NCI-H526 treated with DMSO at 0.1 percent for 48 hours (cell line): ENCODE results near the gene SCG5.

Experiments
- DNase-seq: peaks from one replicate; lab custom pipeline; 2025; lab: John Stamatoyannopoulos, UW

Gene SCG5

DNA sequence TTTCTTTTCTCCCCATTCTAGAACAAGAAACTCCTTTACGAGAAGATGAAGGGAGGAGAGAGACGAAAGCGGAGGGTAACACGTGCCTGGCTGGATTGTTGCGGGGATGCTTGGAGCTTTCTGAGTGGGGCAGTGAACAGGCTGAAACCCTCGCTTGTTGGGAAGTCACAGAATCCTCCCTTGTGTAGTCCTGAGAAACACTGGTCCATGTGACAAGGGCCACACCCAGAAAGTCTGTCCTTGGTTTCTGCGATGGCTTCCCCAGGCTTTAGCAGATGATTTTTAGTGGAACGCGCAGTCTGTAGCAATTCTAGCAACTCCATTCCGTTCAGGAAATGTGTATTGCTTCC lies 50.2 kb downstream of the SCG5 start:
- no peak for DNase-seq

GRCh38 chr15:32692286-32692685 lies 50.8 kb downstream of the SCG5 start:
- DNase-seq = no peak

DNA sequence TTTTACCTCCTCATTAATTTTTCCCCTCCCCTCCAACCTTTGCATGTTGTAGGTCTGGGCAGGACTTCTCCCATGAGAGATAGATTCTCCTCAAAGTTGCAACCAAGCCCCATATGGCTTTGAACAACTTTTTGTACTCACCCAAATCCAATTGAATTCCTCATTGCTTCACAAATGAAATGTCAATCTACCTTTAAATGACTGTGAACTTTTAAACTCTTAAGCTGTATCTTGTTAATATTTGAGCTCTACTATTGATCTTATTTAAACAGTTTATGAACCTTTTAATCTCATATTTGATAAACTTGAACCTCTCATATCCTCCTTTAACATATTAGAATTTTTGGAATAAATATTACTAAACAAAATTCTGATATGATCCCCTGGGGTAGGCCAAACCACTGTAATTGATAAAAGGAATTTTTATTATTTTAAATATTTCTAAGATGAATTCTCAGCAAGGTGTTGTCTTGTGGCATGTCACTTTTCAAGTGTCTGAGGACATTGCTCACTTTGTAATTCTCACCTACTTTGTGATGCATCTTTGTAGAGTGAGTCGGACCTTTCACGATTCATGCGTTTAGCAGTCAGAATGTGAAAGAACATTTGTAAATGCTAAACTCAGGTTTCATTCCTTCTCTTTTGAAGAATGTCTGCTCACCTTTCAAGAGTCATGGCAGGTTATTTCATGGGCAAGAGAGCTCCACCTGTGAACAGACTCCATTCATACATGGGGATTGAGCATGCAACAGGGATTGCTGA lies 52.9 kb downstream of the SCG5 start:
- DNase-seq = no peak

DNA sequence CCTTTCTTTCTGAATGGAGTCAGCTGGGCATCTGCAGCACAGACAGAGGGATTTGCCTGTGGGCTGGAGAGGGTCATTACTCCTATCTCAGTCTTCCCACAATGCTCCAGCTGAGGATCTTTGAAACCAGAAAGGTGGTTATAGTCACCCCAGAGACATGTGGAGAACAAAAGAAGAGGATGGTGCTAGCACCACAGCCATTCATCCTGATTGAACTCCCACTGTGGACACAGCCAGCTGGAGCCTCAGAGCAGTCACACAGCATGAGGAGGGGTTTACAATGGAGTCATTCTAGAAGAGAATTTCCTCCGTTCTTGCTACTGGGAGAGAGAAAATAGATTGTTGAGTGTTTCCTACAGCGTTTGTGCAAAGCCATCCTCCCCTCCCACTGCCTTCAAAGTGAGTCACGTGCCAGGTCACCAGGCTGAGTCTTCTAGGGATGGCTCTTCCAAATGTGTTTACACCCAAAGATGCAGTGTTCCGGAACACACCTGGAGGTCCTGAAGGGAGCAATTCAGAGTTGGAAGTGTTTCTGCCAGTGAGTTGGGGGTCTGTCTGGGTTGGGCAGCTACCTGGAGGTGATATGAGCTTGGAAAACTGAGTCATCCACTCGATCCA lies 57.4 kb downstream of the SCG5 start:
- no peak for DNase-seq

- no peak for DNase-seq
Measured at GRCh38 chr15:32700501-32701150, 59.1 kb downstream of the SCG5 start.

DNA sequence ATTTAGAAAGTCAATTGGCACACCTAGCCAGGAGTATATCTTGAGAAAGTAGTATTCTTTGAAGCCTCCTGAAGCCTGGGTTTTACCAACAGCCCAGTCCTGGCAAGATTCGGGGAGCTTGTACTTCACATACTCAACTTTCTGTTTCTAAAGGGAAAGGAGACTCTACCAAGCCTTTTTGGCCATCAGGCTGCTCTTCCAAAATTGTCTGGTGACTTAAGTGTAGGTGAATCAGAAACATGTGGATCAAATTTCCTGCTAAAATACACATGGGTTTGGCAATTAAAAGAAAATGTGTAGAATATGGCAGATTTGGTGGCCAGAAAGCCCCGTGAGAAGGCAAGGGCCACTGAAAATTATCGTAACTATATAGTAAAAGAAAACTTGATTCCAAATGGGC lies 60.4 kb downstream of the SCG5 start:
- DNase-seq = no peak

DNA sequence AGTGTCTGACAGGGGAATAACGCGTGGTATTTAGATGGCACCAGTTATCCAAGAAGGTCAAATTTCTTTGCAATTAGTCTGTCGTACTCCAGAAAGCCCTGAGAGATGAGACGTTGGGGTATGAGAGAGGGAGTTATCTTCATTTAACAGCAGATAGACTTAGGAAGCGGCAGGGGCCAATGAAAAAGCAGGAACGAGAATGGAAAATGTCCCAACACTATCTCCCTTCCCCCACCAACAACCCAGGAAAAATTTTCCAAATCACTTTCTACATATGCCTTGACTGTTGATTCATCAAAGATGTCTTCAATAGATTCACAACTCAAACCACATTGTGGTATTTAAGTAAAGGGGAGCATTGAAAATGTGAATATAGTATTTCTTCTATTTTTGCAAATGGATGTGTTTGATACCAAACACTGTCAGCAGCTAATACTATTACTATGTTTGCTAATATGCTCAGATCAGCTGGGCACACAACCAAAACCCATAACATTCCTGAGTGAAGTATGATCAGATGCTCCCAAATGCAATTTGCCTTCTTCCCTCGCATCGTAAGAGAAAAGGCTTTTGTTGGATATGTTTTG lies 63.0 kb downstream of the SCG5 start:
- no peak for DNase-seq

GRCh38 chr15:32705446-32705845 lies 63.9 kb downstream of the SCG5 start:
- DNase-seq = no peak

GRCh38 chr15:32706704-32707103 lies 65.2 kb downstream of the SCG5 start:
- no peak for DNase-seq

DNA sequence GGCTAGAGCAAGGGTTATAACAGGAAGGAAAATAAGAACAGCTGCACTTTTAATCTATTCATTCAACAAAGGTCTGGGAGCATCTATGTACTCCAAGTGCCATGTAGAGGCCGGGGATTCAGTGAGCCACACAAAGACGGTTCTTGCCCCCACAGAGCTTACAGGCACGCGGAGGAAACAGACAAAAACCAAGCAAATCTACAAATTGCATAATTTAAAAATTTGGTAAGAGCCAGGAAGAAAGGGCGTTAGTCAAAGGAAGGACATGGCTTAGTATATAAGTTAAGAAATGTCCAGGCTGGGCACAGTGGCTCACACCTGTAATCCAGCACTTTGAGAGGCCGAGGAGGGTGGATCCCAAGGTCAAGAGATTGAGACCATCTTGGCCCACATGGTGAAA lies 65.9 kb downstream of the SCG5 start:
- no peak for DNase-seq

GRCh38 chr15:32709295-32710033 lies 68.0 kb downstream of the SCG5 start:
- no peak for DNase-seq

DNA sequence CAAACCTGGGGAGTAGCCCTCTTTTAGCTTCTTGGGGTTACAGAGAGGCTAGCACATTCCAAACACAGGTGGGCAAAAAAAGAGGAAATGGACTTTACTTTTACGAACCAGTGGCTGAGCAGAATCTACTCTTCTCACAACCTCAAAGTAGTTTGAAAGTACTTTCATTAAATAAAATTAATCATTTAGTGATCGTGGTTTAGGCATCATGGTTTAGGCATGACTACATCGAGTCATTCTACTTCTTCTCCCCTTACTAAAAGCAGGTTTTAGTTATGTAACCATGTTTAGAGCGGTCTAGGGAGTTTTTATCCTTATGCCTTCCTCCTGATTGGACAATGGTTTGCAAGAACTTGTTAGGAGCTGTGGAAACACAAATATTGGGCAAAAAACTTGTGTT lies 73.8 kb downstream of the SCG5 start:
- no peak for DNase-seq

GRCh38 chr15:32716216-32716914 lies 74.9 kb downstream of the SCG5 start:
- DNase-seq = no peak

DNA sequence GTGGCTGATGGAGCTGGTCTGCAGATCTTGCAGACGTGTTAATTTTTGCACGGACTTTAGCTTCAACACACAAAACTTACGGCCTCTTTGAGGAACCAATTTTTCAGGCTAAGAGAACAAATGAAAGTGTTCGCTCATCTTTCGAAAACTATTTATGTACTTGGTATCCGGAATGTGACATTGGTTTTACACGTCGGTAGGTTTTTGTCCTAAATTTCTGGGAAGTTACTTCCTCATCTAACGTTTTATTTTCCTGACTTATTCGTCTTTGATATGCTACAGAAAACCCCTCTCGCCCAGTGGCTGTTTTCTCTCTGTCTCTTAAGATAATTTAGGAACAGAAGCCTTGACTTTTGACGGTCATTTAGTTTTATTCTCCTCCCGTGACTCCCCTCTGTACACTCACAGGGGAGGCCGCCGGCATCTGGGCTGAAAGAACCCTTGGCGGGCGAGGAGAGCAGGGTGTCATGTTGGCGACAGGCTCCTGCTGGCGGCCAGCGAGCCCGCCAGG lies 75.5 kb downstream of the SCG5 start:
- no peak for DNase-seq

DNA sequence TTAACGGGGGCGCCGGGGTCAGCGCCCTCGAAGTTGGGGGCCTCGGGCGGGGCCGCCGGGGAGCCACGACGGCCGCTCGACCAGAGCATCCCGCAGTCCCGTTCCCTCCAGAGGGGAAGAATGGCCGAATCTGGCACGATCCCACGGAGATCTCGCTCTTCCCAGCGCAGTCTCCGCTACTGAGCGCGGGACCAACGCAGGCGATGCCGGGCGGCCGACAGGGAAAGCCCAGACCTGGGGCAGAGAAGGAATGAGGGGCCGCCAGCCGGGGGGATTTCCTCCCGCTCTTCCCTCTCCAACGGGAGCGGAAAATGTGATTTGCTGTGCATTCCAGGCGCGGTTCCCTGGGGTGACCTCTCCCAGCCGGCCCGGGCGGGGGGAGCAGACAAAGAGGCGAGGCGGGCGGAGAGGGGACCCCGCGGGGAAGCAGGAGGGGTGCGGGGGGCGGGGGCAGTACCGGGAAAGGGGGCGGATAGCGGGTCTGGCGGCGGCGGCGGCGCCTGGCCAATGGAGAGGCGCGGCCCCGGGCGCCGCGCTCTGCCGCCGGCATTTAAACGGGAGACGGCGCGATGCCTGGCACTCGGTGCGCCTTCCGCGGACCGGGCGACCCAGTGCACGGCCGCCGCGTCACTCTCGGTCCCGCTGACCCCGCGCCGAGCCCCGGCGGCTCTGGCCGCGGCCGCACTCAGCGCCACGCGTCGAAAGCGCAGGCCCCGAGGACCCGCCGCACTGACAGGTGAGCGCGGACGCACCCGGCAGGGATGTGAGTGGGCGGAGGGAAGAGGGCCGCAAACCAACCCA lies 76.1 kb downstream of the SCG5 start, which contains the start of gene GREM1:
Gene GREM1, plus strand, starts transcription at position 579 of the 801 bp plus-strand sequence. CDS start 12,687 bp downstream, outside the sequence.
- no peak for DNase-seq

GRCh38 chr15:32718227-32718820 lies 76.8 kb downstream of the SCG5 start:
- DNase-seq = peak; percentile 38

GRCh38 chr15:32718821-32719716 lies 77.6 kb downstream of the SCG5 start:
- DNase-seq = no peak

GRCh38 chr15:32721596-32721995 lies 80.1 kb downstream of the SCG5 start:
- no peak for DNase-seq

DNA sequence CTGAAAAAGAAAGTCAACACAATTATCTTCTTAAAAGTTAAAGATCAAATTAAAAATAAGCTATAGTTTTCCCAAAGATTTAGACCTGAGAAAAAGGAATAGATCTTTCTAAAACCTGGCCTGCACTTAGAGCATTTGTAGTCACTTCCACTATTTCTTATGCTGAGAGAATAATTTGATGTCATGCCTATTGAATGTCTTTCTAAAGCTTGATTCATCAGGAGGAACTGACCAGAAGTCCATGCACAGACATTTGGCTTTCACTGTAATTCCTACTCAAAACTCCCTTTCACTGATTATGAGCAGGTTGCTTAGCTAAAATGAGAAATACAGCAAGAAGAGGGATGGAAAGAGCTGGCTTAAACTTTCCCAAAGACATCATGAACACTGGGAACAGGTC lies 80.6 kb downstream of the SCG5 start:
- DNase-seq = no peak
